HEK293 (cell line): ENCODE results near the gene IL22RA1.

ENCODE experiments used
- CTCF ChIA-PET: fragments of 350-600 bp; formaldehyde crosslinking; extraction: SDS; loops from one replicate; lab custom pipeline; 2021; ENCODE audit warnings: antibody characterized with exemption; lab: Yijun Ruan, JAX
- POLR2A ChIA-PET: fragments of 300-600 bp; formaldehyde crosslinking; extraction: SDS; loops from one replicate; lab custom pipeline; 2020; ENCODE audit warnings: antibody characterized with exemption, inconsistent platforms; lab: Yijun Ruan, JAX
- H3K27ac ChIP-seq: fragments of 200-500 bp; sonication (Bioruptor generic); 2 replicates; pipeline ENCODE4 v1.5.1; 2014; ENCODE audit warnings: low read depth, low read length, control low read depth, inconsistent platforms; ENCODE audit errors: extremely low read depth
- H3K36me3 ChIP-seq, 2 experiments: fragments of 200-500 bp in 1 of 2; sonication (Bioruptor generic) in 1 of 2; 1 replicate in 1 of 2; 2 replicates in 1 of 2; pipeline ENCODE4 v1.5.1; 2014 to 2017; ENCODE audit warnings: inconsistent platforms in 2 of 2, low read length in 2 of 2; ENCODE audit not compliant: control insufficient read depth in 2 of 2, insufficient read depth in 1 of 2
- H3K4me1 ChIP-seq: fragments of 200-500 bp; sonication (Bioruptor generic); 2 replicates; pipeline ENCODE4 v1.5.1; 2014; ENCODE audit warnings: mild to moderate bottlenecking, low read length, inconsistent platforms; ENCODE audit not compliant: control insufficient read depth, insufficient read depth
- H3K4me3 ChIP-seq: 2 replicates; pipeline ENCODE4 v1.5.1; 2011; ENCODE audit warnings: low read depth, mild to moderate bottlenecking, control low read depth, low read length, moderate library complexity
- H3K9me3 ChIP-seq: fragments of 200-500 bp; sonication (Bioruptor generic); 2 replicates; pipeline ENCODE4 v1.5.1; 2014; ENCODE audit warnings: low read depth, low read length, inconsistent platforms; ENCODE audit not compliant: control insufficient read depth, insufficient read depth
- ATF2 ChIP-seq: fragments of 450-650 bp; formaldehyde crosslinking; IDR thresholded peaks from 2 replicates; pipeline ENCODE4 v1.5.1; 2016; ENCODE audit warnings: missing biosample characterization, missing genetic modification characterization, low read depth
- BCL11A ChIP-seq: fragments of 450-650 bp; formaldehyde crosslinking; IDR thresholded peaks from 2 replicates; pipeline ENCODE4 v1.5.1; 2016; ENCODE audit warnings: low read depth, missing biosample characterization, missing genetic modification characterization
- BCL6B ChIP-seq: fragments of 450-650 bp; formaldehyde crosslinking; IDR thresholded peaks from 2 replicates; pipeline ENCODE4 v1.5.1; 2017; ENCODE audit warnings: missing biosample characterization, missing genetic modification characterization
- CTCF ChIP-seq: fragments of 450-650 bp; formaldehyde crosslinking; IDR thresholded peaks from 2 replicates; pipeline ENCODE4 v1.5.1; 2016; ENCODE audit warnings: missing biosample characterization, missing genetic modification characterization
- EGR2 ChIP-seq: fragments of 450-650 bp; formaldehyde crosslinking; IDR thresholded peaks from 2 replicates; pipeline ENCODE4 v1.5.1; 2016; ENCODE audit warnings: low read depth, missing biosample characterization, missing genetic modification characterization
- GLI4 ChIP-seq: fragments of 450-650 bp; formaldehyde crosslinking; IDR thresholded peaks from 2 replicates; pipeline ENCODE4 v1.5.1; 2016; ENCODE audit warnings: missing biosample characterization, missing genetic modification characterization
- GLIS1 ChIP-seq: fragments of 450-650 bp; formaldehyde crosslinking; IDR thresholded peaks from 2 replicates; pipeline ENCODE4 v1.5.1; 2016; ENCODE audit warnings: missing biosample characterization, missing genetic modification characterization
- GLIS2 ChIP-seq: fragments of 450-650 bp; formaldehyde crosslinking; IDR thresholded peaks from 2 replicates; pipeline ENCODE4 v1.5.1; 2016; ENCODE audit warnings: missing biosample characterization, missing genetic modification characterization
- KLF17 ChIP-seq: fragments of 450-650 bp; formaldehyde crosslinking; IDR thresholded peaks from 2 replicates; pipeline ENCODE4 v1.5.1; 2016; ENCODE audit warnings: missing biosample characterization, missing genetic modification characterization
- TCF7L2 ChIP-seq: IDR thresholded peaks from 2 replicates; pipeline ENCODE4 v1.6.1; 2011; ENCODE audit warnings: low read depth, mild to moderate bottlenecking, inconsistent platforms, low read length, moderate library complexity, borderline replicate concordance
- YY1 ChIP-seq: fragments of 450-650 bp; formaldehyde crosslinking; IDR thresholded peaks from 2 replicates; pipeline ENCODE4 v1.5.1; 2018; ENCODE audit warnings: missing biosample characterization, missing genetic modification characterization
- ZFHX2 ChIP-seq: fragments of 450-650 bp; formaldehyde crosslinking; conservative IDR thresholded peaks from 2 replicates; pipeline ENCODE4 v1.5.1; 2016; ENCODE audit warnings: missing biosample characterization, missing genetic modification characterization
- ZFP37 ChIP-seq: fragments of 450-650 bp; formaldehyde crosslinking; IDR thresholded peaks from 2 replicates; pipeline ENCODE4 v1.5.1; 2016; ENCODE audit warnings: missing biosample characterization, missing genetic modification characterization
- ZIC2 ChIP-seq: fragments of 450-650 bp; formaldehyde crosslinking; IDR thresholded peaks from 2 replicates; pipeline ENCODE4 v1.5.1; 2016; ENCODE audit warnings: missing biosample characterization, missing genetic modification characterization
- ZNF148 ChIP-seq: fragments of 450-650 bp; formaldehyde crosslinking; IDR thresholded peaks from 2 replicates; pipeline ENCODE4 v1.5.0; 2017; ENCODE audit warnings: missing biosample characterization, missing genetic modification characterization, borderline replicate concordance
- ZNF175 ChIP-seq: fragments of 450-650 bp; formaldehyde crosslinking; IDR thresholded peaks from 2 replicates; pipeline ENCODE4 v1.5.1; 2016; ENCODE audit warnings: missing biosample characterization, missing genetic modification characterization
- ZNF2 ChIP-seq: fragments of 450-650 bp; formaldehyde crosslinking; IDR thresholded peaks from 2 replicates; pipeline ENCODE4 v1.5.1; 2016; ENCODE audit warnings: missing biosample characterization, missing genetic modification characterization
- ZNF311 ChIP-seq: fragments of 450-650 bp; formaldehyde crosslinking; IDR thresholded peaks from 2 replicates; pipeline ENCODE4 v1.5.1; 2017; ENCODE audit warnings: missing biosample characterization, missing genetic modification characterization, borderline replicate concordance
- ZNF423 ChIP-seq: fragments of 450-650 bp; formaldehyde crosslinking; IDR thresholded peaks from 2 replicates; pipeline ENCODE4 v1.5.1; 2016; ENCODE audit warnings: missing biosample characterization, missing genetic modification characterization
- ZNF426 ChIP-seq: fragments of 450-650 bp; formaldehyde crosslinking; IDR thresholded peaks from 2 replicates; pipeline ENCODE4 v1.5.1; 2017; ENCODE audit warnings: missing biosample characterization, missing genetic modification characterization, mild to moderate bottlenecking, inconsistent platforms, moderate library complexity

The IL22RA1 gene

GRCh38 chr1:24190983-24191461 is 48.1 kb upstream of the IL22RA1 start:
- Histone ChIP-seq H3K36me3 (no peaks in the 10 kb centered on the region), H3K4me1 (peaks cover 3% of the 10 kb centered on the region), H3K9me3 (no peaks in the 10 kb centered on the region), H3K4me3 (no peak overlapping the region), H3K27ac (no peak overlapping the region)
- CTCF ChIA-PET = interaction anchor here (0.7 to 5.7 kb wide), 6 partner anchors 8 to 501 kb away, joined by 3 to 43 read pairs (median 10); no protein-coding TSS in a partner anchor
- POLR2A ChIA-PET = interaction anchor here (1.2 kb wide), 1 partner anchor 201 kb away, joined by 3 read pairs; no protein-coding TSS in a partner anchor
- TF ChIP-seq ZNF311 (tag by site-specific recombination) = no peak
- no peak for TF ChIP-seq ZNF148 (tag by site-specific recombination)
- no peak for TF ChIP-seq ZNF175 (tag by site-specific recombination)
- no peak for TF ChIP-seq GLIS2 (tag by site-specific recombination)
- TF ChIP-seq KLF17 (tag by site-specific recombination) = no peak
- no peak for TF ChIP-seq GLIS1 (tag by site-specific recombination)
- TF ChIP-seq BCL6B (tag by site-specific recombination) = no peak
- no peak for TF ChIP-seq ZNF2 (tag by site-specific recombination)
- TF ChIP-seq YY1 = no peak

- H3K4me3 ChIP-seq = no peak overlapping the region
- H3K4me1 ChIP-seq = peaks cover 3% of the 10 kb centered on the region
- POLR2A ChIA-PET = interaction anchor here (0.6 kb wide), 1 partner anchor 14 kb away, joined by 4 read pairs; no protein-coding TSS in a partner anchor
- H3K27ac ChIP-seq = no peak overlapping the region
- no peaks in the 10 kb centered on the region for H3K36me3 ChIP-seq
- no peaks in the 10 kb centered on the region for H3K9me3 ChIP-seq
- peak; percentile 17; the same call in 1 of the 2 replicates for TF ChIP-seq ZFHX2 (tag by site-specific recombination)
- no peak for TF ChIP-seq TCF7L2
- 0 out of 2 replicates have a peak, but pooled peaks have one; percentile 9 for TF ChIP-seq EGR2 (tag by site-specific recombination)
- TF ChIP-seq, all 188 proteins: peak for 2
- CTCF ChIA-PET = interaction anchor here (0.7 to 5.7 kb wide), 7 partner anchors 10 to 847 kb away, joined by 3 to 43 read pairs (median 9); no protein-coding TSS in a partner anchor
These were observed 46.6 kb upstream of the IL22RA1 start for GRCh38 chr1:24189528-24189927.

- POLR2A ChIA-PET = interaction anchor here (0.7 kb wide), 1 partner anchor 162 kb away, joined by 3 read pairs; no protein-coding TSS in a partner anchor
- CTCF ChIA-PET = interaction anchor here (0.6 to 5.7 kb wide), 9 partner anchors 12 to 230 kb away, joined by 3 to 43 read pairs (median 4); no protein-coding TSS in a partner anchor
- H3K27ac ChIP-seq = peak within 1 kb of the TSS; percentile 82
- H3K36me3 ChIP-seq = peaks cover 3 to 5% of the 10 kb centered on the region in 2 experiments; a peak in 1 of 3 replicates
- H3K4me3 ChIP-seq = peak within 1 kb of the TSS; percentile 69
- no peaks in the 10 kb centered on the region for H3K9me3 ChIP-seq
- peaks cover 3% of the 10 kb centered on the region for H3K4me1 ChIP-seq
- TF ChIP-seq ZNF423 (tag by site-specific recombination) = peak; percentile 95
- TF ChIP-seq ZFP37 = 0 out of 2 replicates have a peak, but pooled peaks have one; percentile 32
- TF ChIP-seq ZIC2 (tag by site-specific recombination) = peak; percentile 67; the same call in 1 of the 2 replicates
- TF ChIP-seq GLIS1 (tag by site-specific recombination) = peak; percentile 79
- 0 out of 2 replicates have a peak, but pooled peaks have one; percentile 41 for TF ChIP-seq BCL11A (tag by site-specific recombination)
- no peak for TF ChIP-seq ZNF426 (tag by site-specific recombination)
- TF ChIP-seq YY1 = peak; percentile 17
- TF ChIP-seq CTCF (tag by site-specific recombination) = no peak
- TF ChIP-seq GLI4 (tag by site-specific recombination) = no peak
- peak; percentile 38; the same call in 1 of the 2 replicates for TF ChIP-seq ATF2 (tag by site-specific recombination)
These were observed 44.3 kb upstream of the IL22RA1 start, which contains the start of gene IFNLR1 for GRCh38 chr1:24186993-24187790. Gene IFNLR1, minus strand, starts transcription at chr1:24187289. Its CDS starts 41 bp downstream, at chr1:24187248.
